Measurements from ENCODE around the gene HIRA. TPM values are rescaled to one million over a fixed set of nuclear protein-coding genes. Genes with fewer than 3 reads are reported as not detected.
A peak's percentile ranks its signal among the peaks of the same experiment; 100 is the strongest.

HIRA gene
- total RNA-seq (2013), result 11.6 TPM
- 10 to 100 TPM in 1 of 3 donors, 1 to 10 TPM in 2; 1.8 to 20.7 (median 2.6) TPM for polyA plus RNA-seq
- 10.0 and 11.2 TPM in 2 replicates for polyA minus RNA-seq
- total RNA-seq, result 1.2 to 6.0 (median 4.6) reads per million in 11 experiments

GRCh38 chr22:19431649-19432132, at the start of gene HIRA:
HIRA (minus strand) TSS chr22:19431733; CDS start chr22:19431476, 257 bp downstream.
- Mint-ChIP-seq H3K36me3 (peaks cover 11 to 22% of the 10 kb centered on the region in 2 donors), H3K4me1 (peaks cover 41% of the 10 kb centered on the region), H3K27ac (peak within 1 kb of the TSS; percentile 89 to 95 (median 91)), H3K27me3 (ENCODE audit: low read depth in 3 of 3) (peaks cover 0 to 2% (median 0%) of the 10 kb centered on the region in 3 donors), H3K9me3 (no peaks in the 10 kb centered on the region), H3K4me3 (peak within 1 kb of the TSS; percentile 86 to 93)
- H3K27ac ChIP-seq (ENCODE audit: low read depth in 1 of 2, low read length in 2 of 2), result peak within 1 kb of the TSS; percentile 90 to 95
- peaks cover 33% of the 10 kb centered on the region for H4K20me1 ChIP-seq (ENCODE audit: insufficient read depth, low read length)
- H3K79me2 ChIP-seq (ENCODE audit: insufficient read depth, low read length), result peaks cover 52% of the 10 kb centered on the region
- DNase-seq, result peak; percentile 67 to 70 (median 69)
- H3K36me3 ChIP-seq (replicated peaks in 1 of 2; ENCODE audit: control insufficient read depth in 1 of 2, insufficient read depth in 2 of 2, low read length in 2 of 2), result peaks cover 13 to 22% of the 10 kb centered on the region in 2 donors
- TF ChIP-seq CTCF (IDR thresholded peaks at IDR 0.05), result no peak
- H3K4me3 ChIP-seq (replicated peaks in 1 of 3; ENCODE audit: low read depth in 2 of 3, low read length in 3 of 3), result peak within 1 kb of the TSS; percentile 82 to 97 (median 87)
- no peaks in the 10 kb centered on the region for H3K9me3 ChIP-seq (replicated peaks in 1 of 2; ENCODE audit: control insufficient read depth in 1 of 2, insufficient read depth in 1 of 2, low read length in 2 of 2)
- no peaks in the 10 kb centered on the region for H3K27me3 ChIP-seq (ENCODE audit: control insufficient read depth in 2 of 2, insufficient read depth in 2 of 2, low read length in 2 of 2)
- peak within 1 kb of the TSS; percentile 99 for H2AFZ ChIP-seq (ENCODE audit: insufficient read depth, low read depth, low read length, poor library complexity, severe bottlenecking)
- H3K4me2 ChIP-seq (replicated peaks; ENCODE audit: extremely low read depth, low read length, poor library complexity, severe bottlenecking), result peak within 1 kb of the TSS; percentile 100
- intact Hi-C loops (cut with micrococcal nuclease), result loop anchor here (1.0 to 2.0 kb wide), 3 partner anchors 15 to 48 kb away; partner anchors contain the start of genes C22orf39 (in 2 of the 2), CDC45 (in 2 of the 2) and UFD1 (in 2 of the 2)
- under 1% methylated on average over 66 of the region's 66 CpGs for WGBS (ENCODE audit: insufficient coverage)
- peak within 1 kb of the TSS; percentile 85 for H3K9ac ChIP-seq (ENCODE audit: insufficient read depth, low read length, poor library complexity, severe bottlenecking)
- peaks cover 42 to 44% of the 10 kb centered on the region in 2 donors for H3K4me1 ChIP-seq (ENCODE audit: control insufficient read depth in 1 of 2, insufficient read depth in 2 of 2, low read length in 2 of 2)

GRCh38 chr22:19480789-19481188, 49.3 kb upstream of the HIRA start:
- TF ChIP-seq CTCF (IDR thresholded peaks at IDR 0.05), result no peak
- Mint-ChIP-seq H3K4me1 (peaks cover 27% of the 10 kb centered on the region), H3K9me3 (peaks cover 0 to 1% (median 0%) of the 10 kb centered on the region in 7 donors), H3K4me3 (no peak overlapping the region), H3K36me3 (peaks cover 14 to 25% of the 10 kb centered on the region in 2 donors), H3K27me3 (ENCODE audit: low read depth in 3 of 3) (no peaks in the 10 kb centered on the region), H3K27ac (peak overlapping the region in 1 of 7 donors; percentile 5)
- Histone ChIP-seq H4K20me1 (ENCODE audit: insufficient read depth, low read length) (peaks cover 26% of the 10 kb centered on the region), H2AFZ (ENCODE audit: insufficient read depth, low read depth, low read length, poor library complexity, severe bottlenecking) (no peak overlapping the region), H3K4me2 (replicated peaks; ENCODE audit: extremely low read depth, low read length, poor library complexity, severe bottlenecking) (no peak overlapping the region), H3K9ac (ENCODE audit: insufficient read depth, low read length, poor library complexity, severe bottlenecking) (no peak overlapping the region), H3K4me3 (replicated peaks in 1 of 3; ENCODE audit: low read depth in 2 of 3, low read length in 3 of 3) (no peak overlapping the region), H3K27ac (ENCODE audit: low read depth in 1 of 2, low read length in 2 of 2) (no peak overlapping the region), H3K27me3 (ENCODE audit: control insufficient read depth in 2 of 2, insufficient read depth in 2 of 2, low read length in 2 of 2) (no peaks in the 10 kb centered on the region), H3K79me2 (ENCODE audit: insufficient read depth, low read length) (peaks cover 47% of the 10 kb centered on the region), H3K4me1 (ENCODE audit: control insufficient read depth in 1 of 2, insufficient read depth in 2 of 2, low read length in 2 of 2) (peaks cover 22 to 28% of the 10 kb centered on the region in 2 donors), H3K9me3 (replicated peaks in 1 of 2; ENCODE audit: control insufficient read depth in 1 of 2, insufficient read depth in 1 of 2, low read length in 2 of 2) (no peaks in the 10 kb centered on the region), H3K36me3 (replicated peaks in 1 of 2; ENCODE audit: control insufficient read depth in 1 of 2, insufficient read depth in 2 of 2, low read length in 2 of 2) (peaks cover 4 to 27% of the 10 kb centered on the region in 2 donors)
- intact Hi-C loops (cut with micrococcal nuclease), result no loop called here
- WGBS (ENCODE audit: insufficient coverage), result 83% methylated on average over 7 of the region's 10 CpGs
- DNase-seq, result no peak
